SIG-M5 treated with dmso at 0.1 percent for 504 hours (cell line): ENCODE results near the gene BTBD16.

ENCODE experiments used
- DNase-seq: peaks from one replicate; lab custom pipeline; 2025; ENCODE audit not compliant: unreplicated experiment; lab: John Stamatoyannopoulos, UW

The BTBD16 gene

DNA sequence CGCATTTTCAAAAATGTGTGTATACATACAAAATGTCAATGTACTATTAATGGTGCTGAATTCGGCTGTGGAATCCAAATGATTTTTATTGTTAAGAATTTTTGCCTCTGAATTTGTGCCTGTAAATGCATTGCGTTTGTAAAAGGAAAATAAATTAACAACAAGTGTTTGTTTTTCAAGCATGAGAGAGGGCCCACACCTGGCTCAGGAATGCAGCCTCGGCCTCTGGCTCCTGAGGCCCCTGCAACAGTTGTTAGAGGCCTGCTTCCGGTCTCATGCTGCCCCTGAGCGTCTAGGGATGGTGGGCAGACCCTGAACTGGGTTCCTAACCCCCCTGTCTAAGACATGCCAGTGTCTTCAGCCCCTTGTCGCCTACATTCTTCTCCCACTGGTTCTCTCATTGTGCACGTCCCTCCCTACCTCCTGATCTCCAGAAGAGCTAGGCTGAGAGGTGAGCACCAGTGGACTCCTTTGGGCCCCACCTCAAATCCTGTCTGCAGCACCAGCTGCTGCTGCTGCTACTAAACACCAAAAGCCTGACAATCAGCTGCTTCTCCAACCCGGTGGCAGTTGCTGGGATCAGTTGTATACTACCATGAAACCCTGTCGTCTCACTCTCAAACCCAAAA is 1.9 kb upstream of the BTBD16 start:
- DNase-seq: no peak

DNA sequence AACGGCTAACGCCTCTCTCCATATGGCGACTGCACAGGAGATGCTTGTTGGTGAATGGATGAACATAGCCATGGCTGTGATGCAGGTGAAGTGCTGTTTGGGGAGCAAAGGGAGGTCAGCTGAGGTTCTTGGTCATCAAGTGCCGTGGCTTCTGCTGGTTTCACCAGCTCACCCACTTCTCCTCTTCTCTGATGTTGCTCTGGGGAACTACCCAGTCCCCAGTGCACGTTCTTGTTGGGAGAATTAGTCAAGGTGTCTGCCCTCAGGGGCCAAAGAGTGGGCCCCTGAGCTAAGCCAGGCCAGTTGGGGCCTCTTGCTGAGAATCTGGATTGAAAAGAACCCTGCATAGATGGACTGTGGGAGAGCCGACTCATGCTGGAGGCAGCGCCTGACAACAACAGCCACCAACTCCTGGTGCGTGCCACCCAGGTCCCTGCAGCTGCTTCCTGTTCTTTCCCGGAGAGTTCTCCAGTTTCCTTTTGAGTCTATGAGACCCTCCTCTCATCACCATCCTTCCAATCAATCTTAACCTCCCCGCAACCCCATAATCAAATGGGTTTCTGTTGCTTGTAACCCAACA is 3.0 kb downstream of the BTBD16 start:
- DNase-seq: no peak

DNA sequence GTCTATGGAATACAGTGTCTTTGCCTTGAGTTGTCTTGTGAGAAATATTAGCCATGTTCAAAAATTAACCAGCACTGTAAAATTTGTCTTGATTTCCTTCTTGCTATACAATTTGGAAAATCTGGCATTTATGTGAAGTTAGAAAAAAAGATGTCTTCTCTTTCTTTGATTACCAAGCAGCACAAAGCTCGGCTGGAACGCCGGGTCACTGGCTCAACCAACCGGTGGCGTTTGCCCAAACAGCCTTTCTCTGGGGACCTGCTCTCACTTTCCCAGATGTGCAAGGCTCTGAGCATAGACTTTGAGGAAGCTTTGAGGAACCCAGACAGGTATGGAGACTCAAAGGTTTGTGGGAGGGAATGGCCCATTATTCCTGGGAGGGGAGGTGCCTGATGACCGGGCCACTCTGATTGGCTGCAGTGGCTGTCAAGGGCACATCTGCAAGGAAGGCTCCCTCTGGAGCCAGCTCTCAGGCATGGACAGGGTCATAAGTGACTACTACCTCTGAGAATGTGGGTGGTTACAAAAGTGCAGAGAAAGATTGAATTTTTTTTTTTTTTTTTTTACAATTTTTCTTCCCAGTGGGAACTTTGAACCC is 5.6 kb downstream of the BTBD16 start:
- no peak for DNase-seq

DNA sequence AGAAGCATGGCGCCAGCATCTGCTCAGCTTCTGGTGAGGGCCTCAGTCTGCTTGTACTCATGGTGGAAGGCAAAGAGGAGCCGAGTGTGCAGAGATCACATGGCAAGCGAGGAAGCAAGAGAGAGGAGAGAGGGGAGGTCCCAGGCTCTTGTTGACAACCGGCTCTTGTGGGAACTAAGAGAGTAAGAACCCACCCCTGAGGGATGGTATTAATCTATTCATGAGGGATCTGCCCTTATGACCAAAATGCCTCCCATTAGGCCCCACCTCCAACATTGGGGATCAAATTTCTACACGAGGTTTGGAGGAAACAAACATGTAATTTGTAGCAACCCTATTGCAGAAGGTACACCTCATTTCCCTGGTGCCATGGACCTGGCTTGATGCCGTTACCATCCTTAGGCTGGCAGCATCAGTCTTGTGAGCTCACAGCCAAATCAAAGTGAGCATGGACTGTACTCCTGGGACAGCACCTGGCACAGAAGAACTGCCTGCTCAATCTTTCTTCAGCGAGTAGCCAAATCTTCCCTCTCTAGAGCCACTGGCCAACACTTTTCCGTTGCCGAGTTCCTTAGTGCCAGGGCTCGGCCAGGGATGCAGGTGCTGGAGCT is 6.5 kb downstream of the BTBD16 start:
- DNase-seq: no peak

DNA sequence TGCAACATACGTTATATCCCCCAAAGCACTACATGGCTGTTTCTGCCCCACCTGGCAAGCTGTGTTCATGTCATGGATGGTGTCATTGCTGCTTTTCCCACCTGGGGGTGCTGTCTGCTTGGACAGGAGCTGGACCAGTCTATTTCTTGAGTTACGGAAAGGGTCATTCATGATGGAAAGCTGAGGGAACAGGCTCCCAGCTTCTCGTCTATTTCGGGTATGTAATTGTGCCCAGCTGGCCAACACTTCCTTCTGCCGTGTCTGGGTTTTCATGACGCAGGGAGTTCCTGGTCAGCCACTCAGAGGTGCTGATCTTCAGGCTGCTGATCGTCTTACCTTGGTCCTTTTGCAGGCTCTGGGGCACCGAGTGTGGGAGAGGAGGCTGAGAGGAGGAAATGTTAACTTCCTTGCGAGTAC is 8.6 kb downstream of the BTBD16 start:
- DNase-seq: peak; percentile 2

DNA sequence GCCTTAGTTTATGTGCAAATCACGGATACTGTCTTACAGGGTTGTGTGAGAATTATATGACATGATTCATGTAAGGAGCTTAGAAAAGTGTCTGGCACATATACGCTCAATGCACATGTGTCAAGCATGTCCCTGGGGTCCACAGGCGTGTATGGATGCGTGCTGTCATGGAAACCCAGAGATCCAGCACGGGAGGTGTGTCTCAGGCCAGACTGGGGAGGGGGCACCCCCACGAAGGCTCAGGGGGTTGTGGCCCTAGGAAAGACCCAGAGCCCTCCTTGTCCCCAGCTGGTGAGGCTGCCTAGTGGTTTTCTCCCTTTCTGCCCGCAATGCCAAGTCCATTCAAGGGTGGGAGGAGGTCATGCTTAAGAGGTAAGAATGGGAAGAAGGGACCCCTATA is 9.1 kb downstream of the BTBD16 start:
- DNase-seq: no peak

DNA sequence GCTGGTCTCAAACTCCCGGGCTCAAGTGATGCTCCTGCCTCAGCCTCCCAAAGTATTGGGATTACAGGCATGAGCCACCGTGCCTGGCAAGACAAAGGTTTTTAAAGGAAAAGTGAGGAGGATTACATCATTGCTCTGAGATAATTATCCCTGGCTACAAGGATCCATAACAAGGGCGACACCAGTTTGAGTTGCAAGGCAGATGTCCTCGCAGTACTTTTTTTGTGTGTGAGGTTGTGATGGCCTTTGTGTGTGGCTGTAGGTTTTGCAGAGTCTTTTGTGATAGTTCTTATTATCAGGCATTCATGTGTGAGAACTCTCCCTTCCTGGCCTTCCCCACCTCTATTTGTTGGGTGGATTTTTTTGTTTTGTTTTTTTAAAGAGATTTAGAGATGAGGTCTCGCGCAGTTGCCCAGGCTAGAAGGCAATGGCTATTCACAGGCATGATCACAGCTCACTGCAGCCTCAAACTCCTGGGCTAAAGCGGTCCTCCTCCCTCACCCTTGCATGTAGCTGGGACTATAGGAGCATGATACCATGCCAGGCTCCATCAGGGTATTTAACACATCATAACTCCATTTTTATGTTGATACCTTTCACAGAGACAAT is 10.0 kb downstream of the BTBD16 start:
- no peak for DNase-seq

DNA sequence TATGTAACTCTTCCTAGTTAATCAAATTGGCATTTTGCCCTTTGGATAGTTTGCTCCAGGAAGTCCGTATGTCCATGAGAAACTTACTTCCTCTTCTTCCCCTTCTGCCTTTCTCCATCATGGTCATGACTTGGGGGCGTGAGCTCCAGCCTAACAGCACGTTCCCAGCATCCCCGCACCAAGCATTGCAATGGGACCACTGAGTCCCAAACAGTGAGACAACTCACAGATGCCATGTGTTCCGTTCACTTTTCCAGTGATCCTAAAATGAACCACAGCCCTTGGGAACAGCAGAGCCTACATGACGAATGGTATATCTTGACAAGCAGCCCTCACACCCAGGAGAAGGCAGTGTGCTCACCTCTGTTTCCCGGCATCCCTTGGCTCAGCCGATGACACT is 10.7 kb downstream of the BTBD16 start:
- DNase-seq: no peak

DNA sequence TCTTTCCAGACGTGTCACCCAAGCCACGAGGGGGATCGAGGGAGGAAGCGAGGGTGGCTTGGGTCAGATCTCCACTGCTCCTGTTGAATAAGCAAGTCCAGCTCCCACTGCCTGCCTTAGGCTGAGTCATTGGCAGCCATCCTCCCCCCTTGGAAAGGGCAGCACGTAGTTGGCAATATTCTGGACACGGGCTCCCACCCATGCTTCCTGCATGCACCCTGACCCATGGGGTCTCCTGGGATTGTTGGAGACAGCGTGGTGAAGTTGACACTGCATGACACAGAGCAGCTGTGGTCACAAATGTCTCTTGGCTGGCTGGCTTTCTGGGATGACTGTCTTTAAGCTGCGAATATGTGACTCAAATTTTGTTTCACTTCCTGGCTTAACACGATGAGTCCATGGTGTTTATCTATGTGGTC is 11.2 kb downstream of the BTBD16 start:
- DNase-seq: no peak

DNA sequence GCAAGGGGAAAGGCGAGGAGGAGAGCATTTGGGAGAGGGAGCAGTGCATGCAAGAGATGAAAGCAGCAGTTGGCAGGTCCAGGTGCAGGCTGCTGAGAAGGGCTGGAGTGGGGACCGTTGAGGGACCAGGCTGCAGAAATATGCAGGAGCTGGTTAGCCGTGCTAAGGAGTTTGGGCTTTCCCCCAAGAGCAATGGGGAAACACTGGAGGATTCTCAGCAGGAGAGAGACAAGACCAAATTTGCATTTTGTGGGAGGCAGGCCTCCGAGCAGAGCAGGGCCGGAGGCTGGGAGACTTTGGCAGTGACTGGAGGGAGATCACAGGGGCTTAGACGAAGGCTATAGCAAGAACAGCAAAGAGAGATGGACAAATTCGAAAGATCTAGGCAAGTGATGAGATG is 11.8 kb downstream of the BTBD16 start:
- DNase-seq: no peak

DNA sequence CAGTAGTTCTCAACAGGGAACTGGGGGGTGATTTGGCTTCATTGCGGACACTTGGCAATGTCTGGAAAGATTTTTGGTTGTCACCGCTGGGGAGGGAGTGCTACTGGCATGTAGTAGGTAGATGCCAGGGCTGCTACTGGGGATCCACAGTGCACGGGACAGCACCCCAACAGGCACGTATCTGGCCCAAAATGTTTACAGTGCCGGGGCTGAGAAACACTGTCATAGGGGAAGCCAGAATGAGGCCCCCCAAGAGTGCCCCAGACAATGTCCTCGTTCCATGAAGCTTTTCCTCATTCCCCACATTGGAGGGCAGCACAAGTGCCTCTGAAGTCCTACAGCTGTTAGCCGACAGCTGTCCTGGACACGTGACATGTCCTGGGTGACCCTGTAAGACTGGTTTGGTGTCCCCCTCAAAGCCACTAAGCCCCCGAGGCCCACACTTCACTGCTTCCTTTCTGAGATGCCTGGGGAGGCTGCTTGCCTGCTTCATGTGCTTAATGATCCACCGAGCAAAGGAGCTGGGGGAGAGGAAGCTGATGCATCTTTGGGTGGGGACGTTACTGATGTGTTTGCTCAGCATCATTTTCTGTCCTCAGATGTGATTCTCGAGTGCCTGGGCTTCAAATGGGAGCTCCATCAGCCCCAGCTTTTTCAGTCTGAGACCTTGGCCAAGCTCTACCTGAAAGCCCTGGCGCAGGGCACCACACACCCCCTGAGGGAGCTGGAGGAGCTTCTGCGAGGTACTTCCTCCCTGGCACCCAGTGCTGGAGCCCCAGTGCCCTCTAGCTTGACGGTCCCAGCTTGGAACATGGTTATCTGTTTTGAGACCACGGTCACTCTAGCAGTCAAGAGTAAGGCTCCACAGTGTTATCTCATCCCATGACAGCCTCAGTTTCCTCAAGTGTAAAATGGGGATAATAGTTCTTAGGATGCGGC is 14.7 kb downstream of the BTBD16 start:
- DNase-seq: no peak

DNA sequence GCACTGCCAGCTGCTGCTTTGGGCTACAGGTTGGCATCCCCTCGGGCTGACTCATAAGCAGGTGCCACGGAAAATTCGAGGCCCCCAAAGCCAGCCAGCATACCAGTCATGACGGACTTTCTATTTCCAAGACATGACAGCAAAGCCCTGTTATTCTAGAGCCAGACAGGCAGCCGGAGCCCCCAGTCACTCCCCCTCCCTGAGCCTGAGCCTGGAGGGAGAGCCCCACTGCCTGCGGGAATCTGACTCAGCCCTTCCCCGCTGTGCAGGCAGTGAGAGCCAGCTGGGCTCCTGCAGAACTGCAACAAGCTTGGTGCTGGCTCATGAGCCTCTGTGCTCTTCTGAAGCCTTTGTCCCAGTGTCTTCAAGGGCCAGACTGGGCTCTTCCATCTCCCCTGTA is 15.8 kb downstream of the BTBD16 start:
- no peak for DNase-seq

DNA sequence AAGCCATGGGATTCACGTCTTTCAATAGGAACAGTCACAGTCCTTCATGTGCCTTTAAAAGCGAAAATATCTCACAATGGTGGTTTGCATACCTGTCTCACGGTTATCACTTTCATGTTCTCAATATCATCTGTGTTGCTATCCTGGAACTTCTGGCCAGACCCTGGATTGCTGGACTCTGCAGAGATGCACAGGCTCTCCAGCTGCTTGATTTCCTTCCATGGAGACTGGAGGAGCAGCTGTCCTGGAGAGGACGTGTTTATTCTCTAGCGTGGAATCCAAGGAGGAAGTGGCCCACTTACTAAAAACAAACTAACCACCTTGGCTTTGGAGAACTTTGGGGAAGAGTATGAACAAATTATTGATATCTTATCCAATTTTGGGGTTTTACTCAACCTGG is 16.5 kb downstream of the BTBD16 start:
- DNase-seq: no peak

DNA sequence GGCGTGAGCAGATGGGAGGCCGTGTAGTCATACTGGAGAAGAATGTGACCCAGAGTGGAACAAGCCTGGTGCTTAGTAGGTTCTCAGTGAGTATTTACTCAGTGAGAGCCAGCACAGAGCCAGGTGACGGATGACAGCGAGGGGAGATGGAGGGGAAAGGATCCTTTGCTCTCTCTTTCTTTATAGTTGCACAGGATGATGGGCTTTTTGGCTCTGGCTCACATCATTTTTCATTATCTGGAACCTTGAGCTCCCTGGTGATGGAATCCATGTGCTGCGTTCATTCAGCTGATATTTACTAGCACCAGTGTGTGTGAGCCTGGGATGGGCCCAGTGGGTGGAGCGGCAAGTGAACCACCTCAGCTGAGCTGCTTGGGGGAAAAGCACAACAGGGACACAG is 17.2 kb downstream of the BTBD16 start:
- DNase-seq: no peak

DNA sequence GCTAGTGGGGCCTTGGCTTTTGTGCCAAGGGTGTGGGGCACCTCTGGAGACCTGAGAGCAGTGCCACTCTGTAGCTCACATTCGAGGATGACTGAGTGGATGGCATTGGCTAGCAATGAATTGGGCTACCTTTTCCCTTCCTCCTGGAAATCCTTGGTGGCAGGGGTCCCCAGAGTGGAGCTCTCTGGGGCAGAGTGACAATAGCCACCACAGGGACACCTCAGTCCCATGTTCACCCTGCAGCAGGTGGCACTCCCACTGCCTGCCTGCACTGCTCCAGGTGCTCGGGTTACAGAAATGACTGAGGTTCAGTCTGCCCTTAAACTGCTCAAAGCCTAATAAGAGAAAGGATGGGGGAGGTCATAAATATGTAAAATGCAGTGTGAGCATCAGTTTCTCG is 17.8 kb downstream of the BTBD16 start:
- DNase-seq: no peak

DNA sequence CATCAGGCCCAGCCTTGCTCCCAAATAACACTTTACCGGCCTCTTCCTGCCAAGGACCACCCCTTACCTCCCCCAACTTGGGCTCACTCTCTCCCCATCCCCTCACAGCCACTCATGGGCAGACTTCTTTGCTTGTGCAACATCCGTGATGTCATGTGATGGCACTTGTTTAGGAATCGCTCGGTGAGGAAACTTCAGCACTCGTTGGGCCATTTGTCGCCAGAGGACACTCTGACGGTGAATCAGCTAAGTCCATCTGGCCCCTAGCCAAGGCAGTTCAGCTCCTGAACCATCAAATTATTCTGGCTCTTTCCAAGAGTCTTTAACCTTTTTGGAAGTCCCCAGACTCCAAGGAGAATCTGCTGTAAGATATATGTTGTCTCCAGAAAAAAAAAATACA is 19.2 kb downstream of the BTBD16 start:
- no peak for DNase-seq

DNA sequence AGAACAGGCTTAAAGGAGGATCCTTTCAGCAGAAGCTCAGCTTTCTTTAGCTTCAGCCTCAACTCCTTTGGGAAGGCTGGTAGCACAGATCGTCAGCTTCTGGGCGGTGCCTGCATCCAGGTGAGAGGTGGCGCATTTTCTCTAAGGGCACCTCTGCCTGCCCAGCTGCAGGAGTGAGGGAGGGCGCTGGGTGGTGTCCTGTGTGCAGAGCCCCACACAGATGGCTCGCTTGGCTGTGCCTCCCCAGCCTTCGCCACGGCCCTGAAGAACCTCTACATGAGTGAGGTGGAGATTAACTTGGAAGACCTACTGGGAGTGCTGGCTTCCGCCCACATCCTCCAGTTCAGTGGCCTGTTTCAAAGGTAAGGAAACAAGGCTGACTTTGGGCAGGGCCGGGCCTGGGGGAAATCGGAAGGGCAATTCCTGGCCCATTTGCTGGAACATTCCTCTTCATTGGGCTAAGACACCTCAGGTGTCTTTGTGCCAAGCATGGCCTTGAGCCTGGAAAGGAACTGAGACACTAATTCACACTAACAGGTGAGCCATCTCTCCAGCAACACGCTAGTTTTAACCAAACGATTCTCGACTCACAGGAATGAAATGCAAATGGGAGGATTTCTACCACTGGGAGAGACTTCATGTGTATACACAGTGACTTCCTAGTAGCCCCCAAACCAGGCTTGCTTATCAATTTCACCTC is 19.9 kb downstream of the BTBD16 start:
- no peak for DNase-seq

DNA sequence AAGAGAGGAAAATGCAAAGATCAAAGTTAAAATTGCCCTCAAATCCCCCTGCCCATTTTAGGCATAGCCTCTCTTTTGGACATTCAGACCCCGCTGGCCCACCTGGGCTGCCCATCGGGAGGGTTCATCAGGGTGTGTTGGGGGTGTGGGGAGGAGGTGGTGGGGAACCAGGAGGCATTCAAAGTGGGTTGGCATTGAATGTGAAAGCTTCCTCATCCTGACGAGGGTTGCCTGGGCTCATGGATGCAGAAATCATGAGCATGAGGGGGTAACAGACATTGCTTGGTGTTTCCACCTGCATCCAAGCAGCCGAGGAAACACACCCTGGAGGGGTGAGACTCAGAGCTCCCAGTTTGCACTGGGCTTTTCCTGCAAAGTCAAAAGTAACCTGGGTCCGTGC is 20.6 kb downstream of the BTBD16 start:
- DNase-seq: no peak

DNA sequence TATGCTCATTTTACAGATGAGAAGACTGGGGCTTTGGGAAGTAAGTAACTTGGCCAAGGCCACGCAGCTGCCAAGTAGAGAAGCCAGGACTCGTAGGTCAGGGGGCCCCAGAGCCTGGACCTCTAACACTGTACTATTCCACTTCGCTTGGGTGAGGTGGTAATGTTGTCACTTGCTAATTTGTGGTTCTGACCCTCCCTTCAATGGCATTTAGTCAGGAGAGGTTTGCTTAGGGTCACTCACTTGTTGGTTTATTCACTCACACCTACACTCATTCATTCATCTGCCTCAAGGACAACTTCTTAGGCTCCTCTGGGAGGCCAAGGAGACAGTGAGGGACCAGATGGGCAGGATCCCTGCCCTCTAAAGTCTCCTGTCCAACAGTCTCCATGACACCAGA is 21.3 kb downstream of the BTBD16 start:
- DNase-seq: no peak
